DMS114 treated with DMSO at 0.1 percent for 48 hours (cell line): ENCODE results near the gene TACR1.
"Not testable (repeated sequence)": the region's sequence is repeated elsewhere in the genome, so short reads cannot be mapped to it uniquely, and the experiment has no call there.

Experiments used
- DNase-seq: peaks from one replicate; lab custom pipeline; 2025; ENCODE audit not compliant: unreplicated experiment; lab: John Stamatoyannopoulos, UW

TACR1 gene

GRCh38 chr2:75195076-75195691 lies 4.1 kb downstream of the TACR1 start:
- no peak for DNase-seq

DNA sequence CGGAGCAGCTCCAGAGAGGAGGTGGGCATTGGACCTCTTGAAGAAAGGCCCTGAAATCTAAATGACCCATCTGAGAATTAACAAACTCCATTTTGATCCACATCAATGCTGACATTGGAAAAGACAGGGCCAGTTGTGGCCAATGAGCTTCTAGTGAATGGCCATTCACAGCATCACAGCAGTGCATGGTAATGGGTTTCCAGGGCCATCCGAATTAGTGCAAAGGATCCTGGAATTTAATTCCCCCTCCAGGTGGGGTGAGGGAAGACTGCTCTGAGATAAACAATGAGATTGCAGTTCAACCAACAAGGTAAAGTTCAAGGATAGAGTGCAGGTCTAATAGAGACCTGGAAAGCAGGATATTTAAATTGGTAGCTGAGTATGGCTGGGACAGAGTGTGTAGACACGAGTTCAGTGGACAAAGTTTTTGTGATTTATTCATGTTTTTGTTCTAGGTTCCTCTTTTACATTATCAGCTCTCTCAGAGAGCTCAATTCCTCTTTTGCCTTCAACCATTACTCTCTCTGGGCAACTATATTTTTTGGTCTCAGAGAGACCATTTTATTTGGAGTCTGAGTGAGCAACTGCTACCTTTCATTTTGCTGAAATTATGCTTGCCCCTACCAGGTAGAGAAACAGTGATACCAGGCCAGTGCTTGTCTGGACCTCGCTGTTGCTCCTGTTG lies 5.0 kb downstream of the TACR1 start:
- DNase-seq: no peak

- DNase-seq: no peak
Observed at GRCh38 chr2:75192496-75192895, 6.8 kb downstream of the TACR1 start.

- no peak for DNase-seq
Observed at GRCh38 chr2:75190271-75190990, 8.9 kb downstream of the TACR1 start.

- no peak for DNase-seq
Observed at GRCh38 chr2:75186821-75187220, 12.5 kb downstream of the TACR1 start.

DNA sequence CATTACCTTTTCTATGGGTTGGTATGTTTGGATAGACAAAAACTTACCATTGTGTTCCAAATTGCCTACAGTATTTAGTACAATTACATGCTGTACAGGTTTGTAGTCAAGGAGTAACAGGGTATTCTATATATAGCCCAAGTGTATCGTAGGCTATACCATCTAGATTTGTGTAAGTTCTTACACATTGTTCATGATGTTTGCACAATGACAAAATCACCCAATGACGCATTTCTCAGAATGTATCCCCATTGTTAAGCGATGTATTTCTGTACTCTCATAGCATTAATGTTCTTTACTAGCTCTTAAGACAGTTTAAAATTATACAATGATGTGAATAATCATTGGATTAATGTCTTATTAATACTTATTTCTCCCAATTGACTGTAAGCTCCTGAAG lies 16.7 kb downstream of the TACR1 start:
- no peak for DNase-seq

GRCh38 chr2:75180476-75180875 lies 18.8 kb downstream of the TACR1 start:
- DNase-seq: no peak

DNA sequence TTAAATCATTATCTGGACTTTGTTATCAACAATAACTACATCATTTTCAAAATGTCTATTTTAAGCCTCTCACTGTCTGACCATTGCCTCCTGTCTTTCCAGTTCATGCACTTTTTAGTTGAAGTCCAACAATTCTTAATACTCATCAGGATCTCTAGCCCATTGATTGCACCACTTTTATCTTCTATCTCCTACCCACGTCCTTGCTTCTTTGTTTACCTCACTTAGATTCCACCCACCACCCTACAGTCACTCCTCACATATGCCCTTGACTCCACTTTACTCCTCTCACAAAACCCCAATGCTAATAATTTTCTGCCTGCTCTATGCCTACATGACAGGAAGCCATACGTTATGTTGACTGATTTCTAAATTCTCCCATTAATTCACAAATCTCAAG lies 21.9 kb downstream of the TACR1 start:
- DNase-seq: no peak

- no peak for DNase-seq
Observed at GRCh38 chr2:75175456-75175855, 23.9 kb downstream of the TACR1 start.

- no peak for DNase-seq
Observed at GRCh38 chr2:75174981-75175380, 24.3 kb downstream of the TACR1 start.

- DNase-seq: no peak
Observed at GRCh38 chr2:75174519-75174918, 24.8 kb downstream of the TACR1 start.

- no peak for DNase-seq
Observed at GRCh38 chr2:75173740-75174139, 25.6 kb downstream of the TACR1 start.

- not testable (repeated sequence) for DNase-seq
Observed at GRCh38 chr2:75171423-75171822, 27.9 kb downstream of the TACR1 start.

DNA sequence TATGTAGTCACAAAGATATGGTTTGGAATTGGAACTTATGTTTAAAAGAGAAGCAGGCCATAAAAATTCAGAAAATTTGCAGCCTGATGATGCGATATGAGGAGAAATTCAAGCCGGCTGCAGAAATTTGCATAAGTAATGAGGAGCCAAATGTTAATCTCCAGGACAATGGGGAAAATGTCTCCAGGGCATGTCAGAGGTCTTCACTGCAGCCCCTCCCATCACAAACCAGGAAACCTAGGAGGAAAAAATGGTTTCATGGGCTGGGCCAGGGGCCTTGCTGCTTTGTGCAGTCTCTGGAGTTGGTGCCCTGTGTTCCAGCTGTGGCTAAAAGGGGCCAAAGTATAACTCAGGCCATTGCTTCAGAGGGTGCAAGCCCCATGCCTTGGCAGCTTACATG lies 28.4 kb downstream of the TACR1 start:
- no peak for DNase-seq

DNA sequence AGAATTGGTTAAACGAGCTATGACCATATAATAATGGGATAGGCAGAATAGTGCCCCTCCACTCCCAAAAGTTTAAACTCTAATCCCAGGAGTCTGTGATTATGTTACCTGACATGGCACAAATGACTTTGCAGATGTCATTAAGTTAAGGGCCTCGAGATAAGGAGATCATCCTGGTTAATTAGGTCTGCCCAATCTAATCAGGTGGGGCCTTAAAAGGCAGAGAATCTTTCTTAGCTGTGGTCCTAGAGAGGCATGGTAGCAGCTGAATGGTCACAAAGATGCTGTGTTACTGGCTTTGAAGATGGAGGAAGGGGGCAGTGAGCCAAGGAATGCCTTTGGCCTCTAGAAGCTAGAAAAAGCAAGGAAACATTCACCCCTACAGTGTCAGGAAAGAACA lies 31.1 kb downstream of the TACR1 start:
- DNase-seq: no peak

- no peak for DNase-seq
Observed at GRCh38 chr2:75166491-75166890, 32.8 kb downstream of the TACR1 start.

- no peak for DNase-seq
Observed at GRCh38 chr2:75162897-75163296, 36.4 kb downstream of the TACR1 start.

DNA sequence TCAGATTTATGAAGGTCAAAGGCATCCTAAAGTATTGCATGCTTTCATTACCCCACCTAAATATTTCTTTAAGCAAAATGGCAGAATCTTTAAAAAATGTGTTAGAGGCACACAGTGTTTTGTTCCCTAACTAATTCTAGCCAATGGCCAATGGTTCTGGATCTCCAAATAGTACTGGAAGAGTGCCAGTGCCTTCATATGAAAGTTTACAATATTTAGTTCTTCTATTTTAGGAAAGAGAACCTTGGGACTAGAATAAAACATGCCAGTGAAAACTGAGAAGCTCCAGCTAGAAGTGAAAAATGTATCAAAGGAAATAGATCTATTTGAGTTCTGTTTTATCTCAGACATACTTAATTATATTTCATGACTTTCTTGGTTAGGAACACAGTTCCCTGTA lies 37.1 kb downstream of the TACR1 start:
- no peak for DNase-seq

DNA sequence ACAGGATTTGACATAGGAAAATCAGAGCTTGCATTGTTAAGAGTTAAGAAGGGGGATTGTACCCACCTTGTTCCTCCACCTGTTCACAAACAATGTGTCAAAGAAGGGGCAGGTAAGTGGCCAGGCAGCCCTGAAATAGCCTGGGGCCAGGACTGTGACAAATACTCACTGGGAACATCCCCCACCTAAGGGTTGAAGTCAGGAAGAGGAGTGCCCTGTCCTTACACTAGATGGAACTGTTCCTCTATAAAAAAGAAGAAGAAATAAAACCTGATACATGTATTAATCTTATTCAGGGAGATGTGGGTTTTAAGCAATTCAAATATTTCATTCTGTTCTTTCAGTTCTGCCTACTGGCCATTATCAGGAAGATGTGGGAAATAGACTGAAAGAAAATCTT lies 41.9 kb downstream of the TACR1 start:
- DNase-seq: no peak

- DNase-seq: no peak
Observed at GRCh38 chr2:75155115-75155514, 44.2 kb downstream of the TACR1 start.

DNA sequence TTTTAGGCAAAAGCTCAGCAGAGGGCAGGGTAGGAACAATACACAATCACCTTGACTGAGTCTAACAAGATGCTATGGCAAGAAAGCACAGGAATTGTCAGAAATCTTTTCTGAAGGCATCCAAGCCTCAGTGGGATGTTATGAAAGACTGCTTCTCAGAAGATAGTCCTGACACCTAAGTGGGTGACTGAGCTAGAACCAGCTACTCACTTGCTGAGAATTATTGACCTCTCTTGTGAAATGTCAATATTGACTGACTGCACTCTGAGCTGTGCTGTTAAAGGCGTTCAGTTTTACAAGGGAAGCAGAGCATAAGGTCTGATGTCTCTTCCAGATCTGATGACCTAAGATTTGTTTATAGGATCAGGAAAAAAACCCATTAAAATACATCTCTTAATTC lies 46.1 kb downstream of the TACR1 start:
- no peak for DNase-seq

GRCh38 chr2:75152243-75152642 lies 47.1 kb downstream of the TACR1 start:
- DNase-seq: not testable (repeated sequence)
